Muscle of leg (tissue), 11 donors: ENCODE data around the gene PCCA. TPM values are rescaled to one million over a fixed set of nuclear protein-coding genes. Genes with fewer than 3 reads are reported as not detected.

Source experiments
- DNase-seq: peaks from one replicate; pipeline ENCODE4 v3.0.0; 2013
- H3K27ac ChIP-seq: one replicate; pipeline ENCODE4 v1.5.1; 2013; ENCODE audit warnings: mild to moderate bottlenecking, low read length, control low read depth
- H3K27me3 ChIP-seq: one replicate; pipeline ENCODE4 v1.6.1; 2013; ENCODE audit warnings: low read length; ENCODE audit not compliant: control insufficient read depth, insufficient read depth
- H3K36me3 ChIP-seq: one replicate; pipeline ENCODE4 v1.6.1; 2013; ENCODE audit warnings: low read length; ENCODE audit not compliant: control insufficient read depth, insufficient read depth
- H3K4me1 ChIP-seq: one replicate; pipeline ENCODE4 v1.6.1; 2013; ENCODE audit warnings: low read length; ENCODE audit not compliant: control insufficient read depth, insufficient read depth
- H3K4me3 ChIP-seq: one replicate; pipeline ENCODE4 v1.5.1; 2013; ENCODE audit warnings: low read length, control low read depth
- H3K9me3 ChIP-seq: replicated peaks from 2 replicates; pipeline ENCODE4 v1.6.1; 2013; ENCODE audit warnings: low read depth, low read length; ENCODE audit not compliant: control insufficient read depth
- WGBS: methylation state at CpG from one replicate; pipeline ENCODE4 v1.1.5; 2013; ENCODE audit warnings: missing lambda C conversion rate; ENCODE audit not compliant: insufficient coverage; 5-methylcytosine and 5-hydroxymethylcytosine counted together
- polyA plus RNA-seq, 8 donors: library from polyadenylated mRNA; unstranded; fragments of 120-200 nt; gene quantifications; one replicate each; pipeline versions ENCODE4 v1.2.1 to v1.2.3, GENCODE V29; 2013; ENCODE audit warnings: inconsistent platforms in 1 of 8, low replicate concordance in 1 of 8; ENCODE audit not compliant: insufficient read length in 8 of 8, insufficient read depth in 1 of 8
- total RNA-seq: library from RNA; stranded (reverse); fragments of 120-200 nt; gene quantifications from one replicate; pipeline ENCODE4 v1.2.4, GENCODE V29; 2013

PCCA gene
- total and polyA plus RNA-seq, 9 donors, result 23.9 to 35.5 (median 29.5) TPM

DNA sequence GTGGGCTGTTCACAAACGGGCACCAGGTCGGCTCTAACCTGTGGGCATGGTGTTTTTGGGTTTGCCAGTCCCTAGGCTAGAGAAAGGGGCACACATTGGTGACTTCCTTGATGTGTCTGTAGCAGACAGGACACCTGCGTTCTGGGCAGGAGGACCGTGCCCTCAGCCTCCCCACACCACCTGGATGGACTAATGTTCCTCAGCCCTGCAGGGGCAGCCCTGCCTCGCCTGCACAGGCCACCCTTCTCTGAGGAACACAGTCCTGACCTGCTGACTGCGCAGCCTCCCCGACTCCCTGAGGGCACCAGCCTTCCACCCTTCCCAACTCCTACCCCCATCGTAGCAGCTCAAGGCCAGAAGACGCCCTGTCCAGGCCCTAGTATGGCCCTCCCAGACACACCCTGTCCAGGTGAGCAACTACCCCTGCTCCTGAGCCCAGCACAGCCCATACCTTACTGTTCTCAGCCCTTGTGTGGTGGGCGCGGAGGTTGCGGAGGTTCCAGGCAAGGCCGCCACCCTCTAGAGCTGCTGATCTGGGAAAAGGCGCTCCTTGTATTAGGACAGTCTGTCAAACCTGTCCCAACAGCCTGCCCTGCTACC, 444.0 kb downstream of the PCCA start:
- no peaks in the 10 kb centered on the region for H3K4me1 ChIP-seq
- H3K27ac ChIP-seq, result no peak overlapping the region
- DNase-seq, result no peak
- H3K36me3 ChIP-seq, result peaks cover 23% of the 10 kb centered on the region
- peaks cover under 1% of the 10 kb centered on the region for H3K27me3 ChIP-seq
- 99% methylated on average over 14 of the region's 14 CpGs for WGBS
- H3K4me3 ChIP-seq, result no peak overlapping the region
- H3K9me3 ChIP-seq, result peaks cover under 1% of the 10 kb centered on the region

DNA sequence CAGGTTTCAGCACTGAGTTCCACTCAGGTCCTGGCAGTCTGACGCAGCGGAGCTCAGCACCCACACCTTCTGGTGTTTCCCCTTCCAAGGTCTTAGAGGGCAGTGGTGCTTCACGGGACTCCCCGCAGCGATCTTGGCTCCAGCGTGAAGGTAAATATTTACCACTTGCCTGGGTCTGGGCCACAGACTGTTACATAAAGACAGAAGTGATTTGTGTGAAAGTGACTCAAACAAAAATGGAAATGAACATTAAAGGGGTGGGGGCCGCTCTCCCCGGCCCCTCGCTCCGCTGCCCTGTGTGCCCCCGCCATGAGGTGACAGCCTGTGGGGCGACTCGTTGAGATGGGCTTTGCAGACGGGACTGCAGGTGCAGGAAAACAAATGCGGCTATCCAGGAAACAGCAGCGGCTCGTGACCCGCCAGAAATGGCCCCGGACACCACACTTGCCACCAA, 444.7 kb downstream of the PCCA start:
- peaks cover 2% of the 10 kb centered on the region for H3K27me3 ChIP-seq
- H3K4me3 ChIP-seq, result no peak overlapping the region
- no peaks in the 10 kb centered on the region for H3K4me1 ChIP-seq
- peaks cover 21% of the 10 kb centered on the region for H3K36me3 ChIP-seq
- 84% methylated on average over 19 of the region's 19 CpGs for WGBS
- H3K9me3 ChIP-seq, result peaks cover 5% of the 10 kb centered on the region
- H3K27ac ChIP-seq, result no peak overlapping the region
- no peak for DNase-seq

DNA sequence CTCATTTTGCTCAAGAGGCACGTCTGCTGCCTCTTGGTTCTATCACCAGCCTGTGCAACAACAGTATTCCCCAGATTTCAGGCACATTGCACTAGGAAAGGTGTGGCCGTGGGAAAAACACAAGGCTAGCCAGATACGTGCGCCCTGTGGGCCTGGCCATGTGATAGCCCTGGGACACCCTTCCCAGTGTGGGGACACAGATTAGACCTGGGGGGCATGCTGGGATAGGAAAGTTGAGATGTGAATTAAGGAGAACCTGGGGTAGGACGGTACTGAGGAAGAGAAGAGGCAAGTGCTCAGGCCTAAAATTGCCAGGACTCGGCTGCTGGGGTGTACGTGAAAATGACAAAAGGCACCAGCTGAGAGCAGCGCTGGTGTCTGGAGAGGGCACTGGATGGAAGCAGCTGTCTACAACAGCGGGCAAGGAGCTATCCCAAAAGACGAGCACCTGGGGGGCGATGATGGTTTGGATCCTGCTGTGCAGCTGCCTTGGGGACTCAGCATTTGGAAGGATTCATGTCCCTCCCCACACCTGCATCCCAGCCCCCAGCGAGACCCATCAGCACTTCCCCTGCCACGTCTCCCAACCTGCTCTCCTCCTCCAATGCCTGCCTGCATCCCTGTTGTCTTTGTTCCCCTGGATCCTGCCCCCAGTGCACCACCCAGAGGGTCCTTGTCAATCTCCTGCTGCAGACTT, 445.4 kb downstream of the PCCA start:
- H3K27me3 ChIP-seq, result peaks cover 2% of the 10 kb centered on the region
- no peak overlapping the region for H3K4me3 ChIP-seq
- peaks cover 6% of the 10 kb centered on the region for H3K9me3 ChIP-seq
- peaks cover 18% of the 10 kb centered on the region for H3K36me3 ChIP-seq
- no peaks in the 10 kb centered on the region for H3K4me1 ChIP-seq
- DNase-seq, result no peak
- H3K27ac ChIP-seq, result no peak overlapping the region
- WGBS, result 82% methylated on average over 13 of the region's 13 CpGs

DNA sequence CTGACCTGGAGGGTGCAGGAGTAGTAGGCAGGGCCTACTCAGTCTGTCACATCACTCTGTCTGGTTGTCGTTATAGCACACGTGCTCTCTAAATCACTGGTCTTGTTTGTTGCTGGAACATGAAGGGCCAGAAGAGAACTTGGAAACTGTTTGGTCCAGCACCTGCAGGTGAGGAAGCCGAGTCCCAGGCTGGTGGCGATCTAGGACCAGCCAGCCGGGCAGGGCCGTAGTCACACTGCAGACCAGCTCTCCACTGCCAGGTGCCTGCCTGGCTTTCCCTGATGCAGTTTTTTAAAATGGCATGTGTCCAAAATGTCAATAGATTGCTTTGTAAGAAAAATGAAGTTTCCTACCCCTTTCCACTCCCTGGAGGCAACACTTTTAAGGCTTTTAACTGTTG, 446.0 kb downstream of the PCCA start:
- WGBS, result 85% methylated on average over 4 of the region's 6 CpGs
- no peak overlapping the region for H3K4me3 ChIP-seq

DNA sequence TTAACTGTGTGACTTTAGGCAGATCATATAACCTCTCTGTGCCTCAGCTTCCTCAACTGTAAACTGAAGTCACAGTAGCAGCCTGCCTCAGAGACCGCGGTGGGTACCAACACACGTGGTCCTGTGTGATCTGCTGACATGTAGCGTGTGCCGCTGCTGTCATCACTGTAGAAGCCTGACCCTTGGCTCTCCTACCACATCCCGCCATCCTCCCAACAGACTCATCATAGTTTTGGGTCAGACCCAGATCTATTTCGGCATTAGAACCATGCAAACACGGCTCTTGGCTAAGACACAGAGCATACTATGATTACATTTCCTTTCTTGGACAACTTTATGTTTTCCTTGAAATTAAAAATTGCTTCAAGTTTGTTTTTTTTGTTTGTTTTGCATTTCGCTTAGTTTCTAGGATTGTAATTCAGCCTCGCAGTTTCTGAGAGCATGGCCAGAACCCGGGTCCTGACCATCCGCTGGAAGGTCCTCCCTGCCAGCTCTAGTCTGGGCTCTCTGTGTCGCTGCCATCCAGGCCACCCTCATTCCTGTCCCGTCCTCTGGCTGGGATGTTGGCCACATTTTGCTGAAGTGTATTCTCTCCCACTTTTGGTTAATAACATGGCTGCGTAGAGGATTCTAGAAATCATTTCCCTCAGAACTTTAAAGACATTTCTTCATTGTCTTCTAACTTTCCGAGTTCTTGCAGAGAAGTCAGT, 446.7 kb downstream of the PCCA start:
- H3K4me1 ChIP-seq, result no peaks in the 10 kb centered on the region
- H3K9me3 ChIP-seq, result peaks cover 6% of the 10 kb centered on the region
- peak; percentile 53 for DNase-seq
- H3K27ac ChIP-seq, result no peak overlapping the region
- 44% methylated on average over 10 of the region's 16 CpGs for whole genome bisulfite sequencing
- H3K36me3 ChIP-seq, result peaks cover 11% of the 10 kb centered on the region
- H3K27me3 ChIP-seq, result peaks cover 2% of the 10 kb centered on the region
- H3K4me3 ChIP-seq, result no peak overlapping the region

More for the DNA sequence above, 446.0 kb downstream of the PCCA start:
- Histone ChIP-seq H3K27ac (no peak overlapping the region), H3K9me3 (peaks cover 6% of the 10 kb centered on the region), H3K36me3 (peaks cover 13% of the 10 kb centered on the region), H3K27me3 (peaks cover 2% of the 10 kb centered on the region), H3K4me1 (no peaks in the 10 kb centered on the region)
- DNase-seq, result no peak

DNA sequence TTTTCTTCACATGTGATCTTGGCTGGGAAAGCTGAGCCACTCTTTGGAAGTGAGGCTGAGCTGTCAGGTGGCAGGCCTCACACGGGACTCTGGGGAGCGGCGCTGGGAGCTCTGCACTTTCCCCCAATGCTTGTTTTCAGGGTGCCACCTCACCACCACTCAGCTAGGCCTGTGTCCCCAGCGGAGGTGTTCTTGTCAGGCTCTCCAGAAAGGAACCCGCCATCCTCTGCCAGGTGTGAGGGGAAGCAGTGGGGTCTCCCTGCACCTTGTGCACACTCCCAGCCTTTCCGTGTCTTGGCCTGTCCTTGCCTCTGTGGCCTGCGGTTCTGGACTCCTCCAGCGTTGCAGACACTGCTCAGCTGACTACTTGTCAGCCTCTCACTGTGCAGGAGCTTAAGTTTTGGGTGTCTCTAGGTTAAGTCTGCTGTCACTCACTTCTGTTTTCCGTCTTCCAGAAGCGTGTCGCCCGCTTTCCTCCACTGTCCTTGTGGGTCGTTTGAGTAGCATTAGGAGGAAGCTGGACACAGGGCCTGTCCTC, 447.8 kb downstream of the PCCA start:
- peaks cover 6% of the 10 kb centered on the region for H3K9me3 ChIP-seq
- peaks cover 11% of the 10 kb centered on the region for H3K36me3 ChIP-seq
- peaks cover 2% of the 10 kb centered on the region for H3K27me3 ChIP-seq
- H3K4me1 ChIP-seq, result no peaks in the 10 kb centered on the region
- DNase-seq, result no peak
- WGBS, result 82% methylated on average over 11 of the region's 13 CpGs
- H3K27ac ChIP-seq, result no peak overlapping the region
- H3K4me3 ChIP-seq, result no peak overlapping the region

DNA sequence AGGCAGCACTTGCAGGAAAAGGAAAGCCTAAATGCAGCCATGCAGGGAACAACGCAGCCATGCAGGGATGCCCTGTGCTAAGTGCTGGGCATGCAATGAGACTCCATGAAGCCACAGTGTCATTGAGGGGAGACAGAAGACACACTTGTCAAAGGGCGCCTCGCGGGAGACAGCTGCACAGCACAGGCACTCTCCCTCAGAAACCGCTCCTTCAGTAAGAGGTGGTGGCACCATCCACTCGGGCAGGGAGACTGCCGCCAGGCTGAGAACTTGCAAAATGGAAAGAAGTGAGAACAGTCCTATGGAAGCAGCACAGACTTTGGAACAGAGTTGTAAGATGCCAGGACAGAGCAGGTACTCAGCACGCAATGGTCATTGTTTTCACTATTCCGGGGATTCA, 448.6 kb downstream of the PCCA start:
- no peaks in the 10 kb centered on the region for H3K4me1 ChIP-seq
- no peak for DNase-seq
- H3K27ac ChIP-seq, result no peak overlapping the region
- 92% methylated on average over 9 of the region's 9 CpGs for WGBS
- peaks cover 6% of the 10 kb centered on the region for H3K9me3 ChIP-seq
- no peak overlapping the region for H3K4me3 ChIP-seq
- H3K36me3 ChIP-seq, result peaks cover 8% of the 10 kb centered on the region
- H3K27me3 ChIP-seq, result peaks cover 2% of the 10 kb centered on the region

DNA sequence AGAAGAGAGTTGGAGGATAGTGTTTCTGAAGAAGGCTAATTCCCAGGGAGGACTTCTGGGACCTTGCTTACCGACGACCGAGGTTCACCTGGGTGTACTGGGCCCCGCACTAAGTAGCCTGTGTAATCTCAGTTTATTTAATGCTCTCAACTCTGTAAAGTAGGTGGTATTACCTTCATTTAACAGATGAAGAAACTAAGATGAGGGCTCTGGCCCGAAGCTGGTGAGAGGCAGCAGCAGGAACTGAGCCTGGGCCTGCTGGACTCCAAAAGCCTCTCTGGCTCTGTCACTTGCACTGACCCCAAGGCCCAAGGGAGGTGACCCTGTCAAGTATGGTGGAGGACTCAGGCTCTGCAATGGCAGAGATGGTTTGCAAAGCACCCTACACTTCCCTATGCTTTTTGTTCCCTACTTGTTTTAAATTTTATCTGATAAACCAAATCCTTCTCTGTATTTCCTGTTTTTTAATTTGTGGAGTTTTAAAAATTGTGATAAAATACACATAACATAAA, 449.1 kb downstream of the PCCA start:
- Histone ChIP-seq H3K36me3 (peaks cover 3% of the 10 kb centered on the region), H3K4me3 (no peak overlapping the region), H3K9me3 (peaks cover 6% of the 10 kb centered on the region), H3K27me3 (peaks cover 2% of the 10 kb centered on the region), H3K27ac (no peak overlapping the region), H3K4me1 (no peaks in the 10 kb centered on the region)
- no peak for DNase-seq
- WGBS, result 80% methylated on average over 1 of the region's 5 CpGs

DNA sequence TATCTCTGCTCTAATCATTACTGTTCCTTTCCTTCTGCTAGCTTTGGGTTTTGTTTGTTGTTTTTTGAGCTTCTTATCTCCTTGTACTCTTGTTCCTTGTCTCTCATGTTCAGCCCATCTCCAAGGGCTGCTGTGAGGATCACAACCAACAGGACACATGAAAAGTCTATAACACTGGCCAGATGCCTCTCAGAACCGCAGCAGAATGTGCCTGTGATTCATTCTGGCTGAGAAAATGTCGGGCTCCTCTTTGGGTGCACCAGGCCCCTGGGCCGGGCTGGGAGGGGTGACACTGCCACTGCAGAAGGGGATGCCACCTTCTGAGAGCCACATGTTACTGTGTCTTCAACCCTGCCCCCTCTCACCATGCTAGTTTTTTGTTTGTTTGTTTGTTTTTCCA, 451.7 kb downstream of the PCCA start:
- peaks cover 6% of the 10 kb centered on the region for H3K9me3 ChIP-seq
- H3K27ac ChIP-seq, result no peak overlapping the region
- DNase-seq, result no peak
- H3K4me1 ChIP-seq, result no peaks in the 10 kb centered on the region
- H3K36me3 ChIP-seq, result peaks cover 3% of the 10 kb centered on the region
- 73% methylated on average over 3 of the region's 3 CpGs for WGBS
- H3K27me3 ChIP-seq, result peaks cover 2% of the 10 kb centered on the region
- no peak overlapping the region for H3K4me3 ChIP-seq
